GM18498 (cell line): ENCODE measurements around the gene ANO9.
"Not testable (repeated sequence)": the region's sequence is repeated elsewhere in the genome, so short reads cannot be mapped to it uniquely, and the experiment has no call there.

Experiments
- ATAC-seq: cut with Tn5 transposase; IDR thresholded peaks from one replicate; pipeline ENCODE4 v1.9.1; 2021; ENCODE audit warnings: mild to moderate bottlenecking, moderate library complexity; ENCODE audit not compliant: unreplicated experiment

The ANO9 gene

GRCh38 chr11:437228-437870 lies 4.5 kb downstream of the ANO9 start:
- ATAC-seq: no peak

GRCh38 chr11:434999-435740 lies 6.6 kb downstream of the ANO9 start:
- not testable (repeated sequence) for ATAC-seq

- ATAC-seq: no peak
Measured at GRCh38 chr11:434496-434895, 7.3 kb downstream of the ANO9 start.

- no peak for ATAC-seq
Measured at GRCh38 chr11:433641-434040, 8.2 kb downstream of the ANO9 start.

- no peak for ATAC-seq
Measured at GRCh38 chr11:433111-433510, 8.7 kb downstream of the ANO9 start.

- ATAC-seq: no peak
Measured at GRCh38 chr11:432501-433100, 9.2 kb downstream of the ANO9 start.

- ATAC-seq: no peak
Measured at GRCh38 chr11:431921-432320, 9.9 kb downstream of the ANO9 start.

GRCh38 chr11:429931-430456 lies 11.8 kb downstream of the ANO9 start:
- no peak for ATAC-seq

- ATAC-seq: no peak
Measured at GRCh38 chr11:429391-429790, 12.4 kb downstream of the ANO9 start.

GRCh38 chr11:428295-428694 lies 13.5 kb downstream of the ANO9 start:
- no peak for ATAC-seq

GRCh38 chr11:426851-427250 lies 15.0 kb downstream of the ANO9 start:
- no peak for ATAC-seq

GRCh38 chr11:425301-425700 lies 16.5 kb downstream of the ANO9 start:
- no peak for ATAC-seq

- ATAC-seq: not testable (repeated sequence)
Measured at GRCh38 chr11:424766-425165, 17.0 kb downstream of the ANO9 start.

GRCh38 chr11:424232-424631 lies 17.6 kb downstream of the ANO9 start:
- ATAC-seq: no peak

GRCh38 chr11:422249-422656 lies 19.6 kb downstream of the ANO9 start:
- no peak for ATAC-seq

GRCh38 chr11:420911-421321 lies 20.9 kb downstream of the ANO9 start:
- no peak for ATAC-seq

- ATAC-seq: no peak
Measured at GRCh38 chr11:420054-420910, 21.5 kb downstream of the ANO9 start.

- no peak for ATAC-seq
Measured at GRCh38 chr11:419248-420005, 22.4 kb downstream of the ANO9 start.

GRCh38 chr11:418343-419247 lies 23.2 kb downstream of the ANO9 start:
- ATAC-seq: no peak
